Hematopoietic multipotent progenitor cell treated with erythropoietin and hydrocortisone succinate and interleukin-3 and kit ligand, for 4 days (in vitro differentiated cells): Measurements from ENCODE around the gene COPG2.
"Not testable (repeated sequence)": the region's sequence is repeated elsewhere in the genome, so short reads cannot be mapped to it uniquely, and the experiment has no call there.

ENCODE experiments used
- DNase-seq: peaks from one replicate; pipeline ENCODE4 v3.0.0-alpha.2; 2015

The COPG2 gene

DNA sequence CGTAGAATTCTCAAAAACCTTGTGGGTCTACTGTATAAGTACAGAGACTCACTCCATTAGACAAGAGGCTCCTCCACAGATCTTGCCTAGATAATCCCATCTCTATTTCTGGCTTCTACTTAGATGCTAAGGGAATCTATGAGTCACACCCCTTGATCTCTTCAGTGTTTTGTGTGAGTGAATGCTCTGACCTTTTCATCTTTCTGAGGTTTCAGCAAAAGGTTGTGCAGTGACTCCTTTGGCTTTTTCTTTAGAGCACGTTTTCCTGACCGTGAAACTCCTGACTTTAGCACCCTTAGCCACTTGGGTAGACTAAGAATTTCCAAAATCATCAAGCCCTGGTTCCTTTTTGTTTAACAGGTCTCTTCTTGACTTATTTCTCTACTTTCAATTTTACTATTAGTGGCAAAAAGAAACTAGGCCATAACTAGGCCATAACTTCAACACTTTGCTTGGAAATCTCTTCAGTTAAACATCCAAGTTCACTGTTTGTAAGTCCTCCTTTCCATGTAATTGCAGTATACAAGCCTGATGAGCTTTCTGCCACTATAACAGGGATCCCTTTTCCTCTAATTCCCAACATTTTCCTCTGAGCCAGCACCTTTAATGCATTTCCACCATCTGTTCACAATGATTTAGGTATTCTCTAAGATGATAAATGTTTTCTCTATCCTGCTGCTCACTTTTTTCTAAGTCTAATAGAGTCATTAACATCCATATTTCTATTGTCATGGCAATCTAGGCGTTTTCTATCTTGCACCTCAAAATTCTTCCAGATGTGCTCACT is 19.4 kb downstream of the COPG2 start:
- DNase-seq: no peak

DNA sequence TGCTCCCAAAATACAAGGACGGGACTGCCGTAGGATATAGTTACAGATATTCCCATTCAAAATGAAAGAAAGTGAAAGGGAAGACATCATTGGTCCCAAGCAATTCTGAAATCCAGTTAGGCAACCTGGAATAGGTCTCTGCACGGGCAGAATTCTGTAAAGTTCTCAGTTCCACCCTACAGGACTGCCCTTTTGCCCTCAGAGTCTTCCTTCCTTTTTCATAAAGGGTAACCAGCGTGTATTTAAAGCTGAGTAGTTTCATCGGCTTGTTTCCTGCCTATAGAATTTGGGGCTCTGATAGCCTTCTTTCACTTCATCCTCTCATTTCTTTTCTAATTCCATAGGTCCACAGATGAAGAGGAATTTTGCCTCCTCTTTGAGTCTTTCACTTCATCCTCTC is 20.0 kb downstream of the COPG2 start:
- no peak for DNase-seq

DNA sequence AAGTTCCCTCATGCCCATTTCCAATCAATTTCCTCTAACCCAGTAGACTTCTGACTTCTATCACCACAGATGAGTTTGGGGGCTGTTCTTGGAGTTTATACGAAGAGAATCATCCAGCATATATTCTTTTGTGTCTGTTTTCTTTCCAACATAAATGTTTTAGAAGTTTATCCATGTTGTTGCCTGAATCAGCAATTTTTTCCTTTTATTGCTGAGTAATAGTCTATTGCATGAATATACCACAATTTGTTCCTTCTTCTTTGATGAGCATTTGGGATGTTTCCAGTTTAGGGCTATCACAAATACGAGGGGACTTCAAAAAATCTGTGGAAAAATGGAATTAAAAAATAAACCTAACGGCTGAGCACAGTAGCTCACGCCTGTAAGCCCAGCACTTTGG is 26.2 kb downstream of the COPG2 start:
- DNase-seq: no peak

DNA sequence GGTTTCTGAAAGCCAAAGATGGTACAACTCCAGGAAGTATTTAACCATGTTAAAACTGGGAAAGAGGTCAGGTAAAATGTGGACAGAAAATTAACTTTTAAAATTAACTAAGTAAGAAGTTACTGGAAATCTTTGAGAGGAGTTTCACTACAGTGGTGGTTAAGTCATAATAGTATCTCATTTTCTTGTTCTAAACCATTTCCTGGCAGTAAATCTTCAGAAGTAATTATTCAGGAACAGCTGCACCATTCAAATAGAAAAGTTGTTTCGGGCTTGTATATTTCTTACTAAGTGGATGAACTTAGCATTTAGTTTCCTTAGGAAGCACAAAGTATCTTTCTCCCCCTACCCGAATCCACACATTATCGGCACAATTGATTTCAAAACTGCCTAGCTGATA is 27.1 kb downstream of the COPG2 start:
- DNase-seq: no peak

DNA sequence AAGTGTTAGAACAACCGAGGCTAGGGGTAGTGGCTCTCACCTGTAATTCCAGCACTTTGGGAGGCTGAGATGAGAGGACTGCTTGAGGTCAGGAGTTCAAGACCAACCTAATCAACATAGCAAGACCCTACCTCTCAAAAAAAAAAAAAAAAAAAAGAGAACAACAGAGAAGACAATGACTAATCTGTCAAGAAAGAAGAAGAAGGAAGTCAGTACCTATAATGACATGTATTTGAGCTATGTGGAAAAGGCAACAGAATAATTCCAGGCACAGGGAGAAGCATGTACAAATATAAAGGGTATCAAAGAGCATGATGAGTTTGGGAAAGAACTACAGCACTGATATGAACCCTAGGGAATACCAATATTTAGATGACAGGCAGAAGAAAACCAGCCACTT is 27.5 kb downstream of the COPG2 start:
- DNase-seq: no peak

DNA sequence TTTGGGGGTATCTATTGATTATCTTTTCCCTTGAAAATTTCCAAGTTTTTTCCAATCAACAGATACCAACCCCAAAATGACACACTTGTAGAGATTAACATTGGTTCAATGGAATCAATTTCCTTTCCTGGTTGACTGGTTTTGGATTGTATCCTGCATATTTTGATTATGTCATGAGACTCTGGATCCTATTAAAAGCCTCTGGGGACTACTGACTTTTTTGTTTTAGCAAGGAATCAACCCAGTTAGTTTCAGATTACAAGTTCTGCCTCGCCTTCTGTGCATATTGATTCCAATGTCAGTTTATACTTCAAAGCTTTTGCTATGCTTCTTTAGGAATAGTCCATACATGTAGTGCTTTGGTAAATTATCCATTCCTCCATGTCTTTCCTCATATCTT is 29.2 kb downstream of the COPG2 start:
- no peak for DNase-seq

DNA sequence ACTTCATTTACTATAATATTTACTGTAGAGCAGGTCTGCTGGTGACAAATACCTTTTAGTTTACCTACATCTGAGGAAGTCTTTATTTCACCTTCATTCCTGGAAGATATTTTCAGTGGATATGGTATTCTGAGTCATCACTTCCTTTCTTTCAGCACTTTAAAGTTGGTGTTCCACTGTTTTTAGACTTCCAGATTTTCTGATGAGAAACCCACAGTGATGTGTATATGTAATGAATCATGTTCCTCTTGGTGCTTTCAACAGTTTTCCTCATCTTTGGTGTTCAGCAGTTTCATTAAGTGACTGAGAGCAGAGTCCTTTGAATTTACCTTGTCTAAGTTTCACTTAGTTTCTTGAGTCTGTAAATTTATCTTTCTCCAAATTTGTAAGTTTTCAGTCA is 36.4 kb downstream of the COPG2 start:
- no peak for DNase-seq

DNA sequence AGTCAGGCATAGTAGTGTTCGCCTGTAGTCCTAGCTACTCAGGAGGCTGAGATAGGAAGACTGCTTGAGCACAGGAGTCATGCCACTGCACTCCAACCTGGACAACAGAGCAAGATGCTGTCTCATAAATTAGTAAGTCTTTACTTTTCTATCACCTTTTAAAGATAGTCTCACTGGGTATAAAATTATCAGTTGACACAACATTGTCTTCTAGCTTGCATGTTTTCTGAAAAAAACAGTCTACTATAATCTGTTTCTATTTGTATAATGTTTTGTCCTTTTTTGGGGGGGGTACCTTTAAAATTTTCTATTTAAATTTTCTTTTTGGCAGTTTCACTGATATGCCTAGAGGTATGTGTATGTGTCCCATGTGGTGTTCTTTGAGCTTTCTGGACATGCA is 39.6 kb downstream of the COPG2 start:
- DNase-seq: no peak

DNA sequence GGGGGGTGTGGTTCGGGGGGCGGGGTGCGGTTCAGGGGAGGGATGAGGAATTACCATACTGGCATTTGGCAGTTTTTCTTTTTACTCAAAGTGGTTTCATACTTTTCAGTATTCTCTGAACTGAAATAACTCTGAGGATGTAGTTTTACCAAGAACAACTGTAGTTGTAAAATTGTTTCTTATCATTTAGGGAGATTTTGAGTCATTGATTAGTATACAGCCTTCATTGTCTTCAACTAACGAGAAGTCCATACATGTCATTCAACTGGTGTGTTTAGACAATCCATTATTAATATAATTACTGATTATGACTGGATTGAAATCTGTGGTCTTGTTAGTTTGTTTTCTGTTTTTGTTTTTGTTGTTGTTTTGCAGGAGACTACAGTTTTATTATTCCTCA is 40.8 kb downstream of the COPG2 start:
- no peak for DNase-seq

DNA sequence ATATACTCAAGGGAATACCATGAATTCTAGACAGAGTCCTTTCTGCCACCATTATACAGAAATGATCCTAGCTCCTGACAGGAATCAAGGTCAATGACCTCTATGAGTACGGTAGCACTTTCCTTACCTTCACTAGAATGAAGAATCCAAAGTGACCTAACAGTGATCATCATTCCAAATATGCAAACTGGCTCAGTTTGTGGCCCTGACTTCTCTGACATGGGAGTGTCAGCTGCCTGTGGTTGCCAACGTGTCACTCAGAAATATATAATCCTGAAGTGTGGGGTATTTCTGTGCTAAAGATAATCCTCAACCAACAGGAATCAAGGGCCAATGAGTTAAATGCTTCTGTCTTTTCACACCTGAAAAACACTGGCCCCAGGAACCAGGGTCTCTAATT is 45.7 kb downstream of the COPG2 start:
- no peak for DNase-seq

DNA sequence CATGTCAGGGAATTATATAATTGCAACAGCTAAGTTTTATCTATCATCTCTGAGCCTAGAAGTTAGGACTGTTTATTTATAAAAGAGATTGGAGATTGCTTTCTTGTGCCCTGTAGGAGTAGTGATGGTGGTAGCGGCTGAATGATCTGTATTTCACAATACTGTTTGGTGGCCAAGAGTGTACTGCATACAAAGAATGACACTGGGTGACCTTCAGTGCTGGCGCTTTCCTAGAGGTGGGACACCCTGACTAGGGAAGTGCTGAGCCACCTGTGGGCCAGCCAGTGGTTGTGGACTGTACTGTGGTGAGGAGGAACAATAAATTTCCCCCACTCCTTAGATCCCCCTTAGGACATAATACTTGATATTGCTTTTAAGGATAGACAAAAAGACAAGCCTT is 53.0 kb downstream of the COPG2 start:
- DNase-seq: no peak

DNA sequence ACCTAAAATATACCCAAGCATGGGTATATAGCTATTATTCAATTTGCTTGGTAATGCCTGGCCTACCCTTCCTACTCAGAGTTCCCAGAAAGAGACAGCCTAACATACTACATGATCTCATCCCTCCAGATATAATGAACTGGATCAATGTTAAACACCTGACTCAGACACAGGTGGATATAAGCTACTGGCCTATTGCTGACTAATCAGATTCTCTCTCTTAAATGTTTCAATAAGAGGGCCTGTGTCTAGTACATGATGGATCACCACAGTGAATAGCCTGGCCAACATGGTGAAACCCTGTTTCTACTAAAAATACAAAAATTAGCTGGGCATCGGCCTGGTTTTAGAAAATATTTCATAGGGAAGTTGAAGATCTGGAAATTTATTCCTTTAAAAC is 54.1 kb downstream of the COPG2 start:
- DNase-seq: no peak

DNA sequence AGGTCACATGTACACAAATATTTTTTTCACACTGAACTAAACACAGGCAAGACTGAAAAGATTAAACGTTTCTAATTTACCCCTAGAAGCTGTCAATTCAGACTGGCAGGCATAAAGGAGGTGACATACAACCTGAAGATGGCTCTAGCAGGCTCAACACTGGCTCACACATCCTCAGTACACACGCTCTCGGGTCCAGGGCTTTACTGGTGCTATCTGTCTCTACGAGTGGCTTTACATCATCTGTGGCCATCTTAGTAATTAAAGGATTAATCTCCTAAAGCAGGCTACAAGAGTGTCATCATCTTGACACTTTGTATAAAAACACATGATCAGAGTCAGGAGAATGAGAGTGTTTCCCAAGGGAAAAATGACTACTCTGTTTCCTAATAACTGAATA is 57.3 kb downstream of the COPG2 start:
- no peak for DNase-seq

DNA sequence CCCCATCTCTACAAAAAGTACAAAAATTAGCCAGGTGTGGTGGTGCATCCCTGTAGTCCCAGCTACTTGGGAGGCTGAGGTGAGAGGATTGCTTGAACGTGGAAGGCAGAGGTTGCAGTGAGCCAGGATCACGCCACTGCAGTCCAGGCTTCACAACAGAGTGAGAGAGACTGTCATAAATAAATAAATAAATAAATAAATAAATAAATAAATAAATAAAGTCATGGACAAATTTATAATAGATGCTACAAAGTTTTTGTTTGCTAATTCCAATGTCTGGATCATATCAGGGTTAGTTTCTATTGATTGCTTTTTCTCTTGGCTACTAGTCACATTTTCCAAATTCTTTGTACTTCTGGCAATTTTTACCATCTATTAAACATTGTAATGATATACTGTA is 61.5 kb downstream of the COPG2 start:
- DNase-seq: not testable (repeated sequence)

DNA sequence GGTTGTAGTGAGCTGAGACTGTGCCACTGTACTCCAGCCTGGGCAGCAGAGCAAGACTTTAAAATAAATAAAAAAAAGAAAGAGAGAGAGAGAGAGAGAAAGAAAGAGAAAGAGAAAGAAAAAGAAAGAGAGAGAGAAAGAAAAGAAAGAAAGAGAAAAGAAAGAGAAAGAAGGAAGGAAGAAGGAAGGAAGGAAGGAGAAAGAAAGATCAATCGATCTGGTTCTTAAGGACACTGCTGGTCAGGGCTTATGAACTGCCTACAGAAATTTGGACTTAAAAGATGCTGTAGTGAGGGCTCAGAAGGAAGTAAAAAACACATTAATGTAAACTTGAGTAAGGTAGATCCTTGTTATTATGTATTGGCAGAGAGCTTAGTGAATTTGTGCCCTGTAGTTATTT is 62.4 kb downstream of the COPG2 start:
- DNase-seq: no peak

DNA sequence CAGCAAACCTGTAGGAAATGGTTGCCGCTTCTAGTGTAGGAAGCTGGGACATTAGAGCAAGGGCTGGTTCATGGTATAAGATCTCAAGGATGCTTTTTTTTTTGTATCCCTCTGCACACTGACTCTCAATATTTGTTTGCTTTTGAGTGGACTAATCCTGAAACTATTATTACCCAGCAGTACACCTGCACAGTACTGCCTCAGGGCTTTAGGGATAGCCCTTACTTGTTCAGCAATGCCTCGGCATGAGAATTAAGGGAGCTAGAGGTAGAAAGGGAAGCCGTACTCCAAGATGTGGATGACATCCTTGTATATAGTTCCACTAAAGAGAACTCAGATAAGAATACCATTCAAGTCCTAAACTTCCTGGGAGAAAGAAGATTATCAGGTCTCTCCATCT is 70.5 kb downstream of the COPG2 start:
- no peak for DNase-seq

DNA sequence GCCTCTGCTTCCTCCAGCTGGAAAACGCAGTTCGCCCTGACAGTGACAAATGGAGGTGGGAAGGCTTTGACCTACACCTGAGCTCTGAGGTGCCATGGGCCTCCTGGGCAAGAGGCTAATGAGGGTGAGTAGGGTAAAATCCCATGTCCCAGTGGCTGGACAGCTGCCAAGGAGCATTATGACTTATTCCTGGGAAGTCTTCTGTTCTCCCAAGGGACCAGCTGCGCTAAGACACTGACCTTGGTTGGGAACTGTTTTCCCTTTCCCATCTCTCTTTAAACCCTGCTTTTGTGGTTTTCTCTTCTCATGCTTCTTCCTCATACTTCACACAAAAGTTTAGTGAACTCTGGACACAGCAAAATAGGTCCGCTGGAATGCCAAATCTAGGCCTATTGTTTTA is 72.6 kb downstream of the COPG2 start:
- DNase-seq: no peak

DNA sequence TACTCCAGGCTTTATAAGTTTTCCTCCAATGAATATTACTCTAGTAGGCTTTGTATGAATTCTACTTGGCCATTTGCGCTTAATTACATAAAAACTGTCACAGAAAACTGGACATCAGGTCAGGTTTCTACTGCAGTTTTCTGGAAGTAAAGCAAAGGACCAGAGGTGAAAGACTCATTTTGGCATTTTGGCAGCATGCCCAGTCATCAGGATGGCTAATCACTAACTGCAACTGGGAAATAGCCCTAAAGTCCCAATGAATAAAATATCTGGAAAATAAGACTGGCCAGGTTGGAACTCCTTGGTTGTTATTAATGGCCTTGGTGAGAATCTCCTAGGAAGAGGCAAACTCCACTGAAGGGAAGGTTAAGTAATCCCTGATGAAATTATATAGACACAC is 75.5 kb downstream of the COPG2 start:
- peak; percentile 6 for DNase-seq

DNA sequence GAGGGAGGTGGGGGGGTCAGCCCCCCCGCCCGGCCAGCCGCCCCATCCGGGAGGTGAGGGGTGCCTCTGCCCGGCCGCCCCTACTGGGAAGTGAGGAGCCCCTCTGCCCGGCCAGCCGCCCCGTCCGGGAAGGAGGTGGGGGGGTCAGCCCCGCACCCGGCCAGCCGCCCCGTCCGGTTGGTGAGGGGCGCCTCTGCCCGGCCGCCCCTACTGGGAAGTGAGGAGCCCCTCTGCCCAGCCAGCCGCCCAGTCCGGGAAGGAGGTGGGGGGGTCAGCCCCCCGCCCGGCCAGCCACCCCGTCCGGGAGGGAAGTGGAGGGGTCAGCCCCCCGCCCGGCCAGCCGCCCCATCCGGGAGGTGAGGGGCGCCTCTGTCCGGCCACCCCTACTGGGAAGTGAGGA is 77.1 kb downstream of the COPG2 start:
- not testable (repeated sequence) for DNase-seq

DNA sequence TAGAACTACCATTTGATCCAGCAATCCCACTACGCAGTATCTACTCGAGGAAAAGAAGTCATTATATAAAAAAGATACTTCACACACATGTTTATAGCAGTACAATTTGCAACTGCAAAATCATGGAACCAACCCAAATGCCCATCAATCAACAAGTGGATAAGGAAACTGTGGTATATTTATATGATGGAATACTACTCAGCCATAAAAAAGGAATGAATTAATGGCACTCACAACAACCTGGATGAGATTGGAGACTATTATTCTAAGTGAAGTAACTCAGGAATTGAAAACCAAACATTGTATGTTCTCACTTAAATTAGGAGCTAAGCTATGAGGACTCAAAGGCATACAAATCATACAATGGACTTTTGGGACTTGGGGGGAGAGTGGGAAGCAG is 82.6 kb downstream of the COPG2 start:
- DNase-seq: not testable (repeated sequence)

DNA sequence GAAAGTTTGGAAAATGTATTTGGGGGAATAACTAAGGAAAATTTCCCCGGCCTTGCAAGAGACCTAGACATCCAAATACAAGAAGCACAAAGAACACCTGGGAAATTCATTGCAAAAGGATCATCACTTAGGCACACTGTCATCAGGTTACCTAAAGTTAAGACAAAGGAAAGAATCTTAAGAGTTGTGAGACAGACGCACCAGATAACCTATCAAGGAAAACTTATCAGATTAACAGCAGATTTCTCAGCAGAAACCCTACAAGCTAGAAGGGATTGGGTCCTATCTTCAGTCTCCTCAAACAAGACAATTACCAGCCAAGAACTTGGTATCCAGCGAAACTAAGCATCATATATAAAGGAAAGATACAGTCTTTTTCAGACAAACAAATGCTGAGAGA is 93.4 kb downstream of the COPG2 start:
- not testable (repeated sequence) for DNase-seq

DNA sequence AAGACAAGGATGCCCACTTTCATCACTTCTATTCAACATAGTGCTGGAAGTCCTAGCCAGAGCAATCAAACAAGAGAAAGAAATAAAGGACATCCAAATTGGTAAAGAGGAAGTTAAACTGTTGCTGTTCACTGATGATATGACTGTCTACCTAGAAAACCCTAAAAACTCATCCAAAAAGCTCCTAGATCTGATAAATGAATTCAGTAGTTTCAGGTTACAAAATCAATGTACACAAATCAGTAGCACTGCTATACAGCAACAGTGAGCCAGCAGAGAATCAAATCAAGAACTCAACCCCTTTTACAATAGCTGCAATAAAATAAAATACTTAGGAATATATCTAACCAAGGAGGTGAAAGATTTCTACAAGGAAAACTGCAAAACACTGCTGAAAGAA is 98.4 kb downstream of the COPG2 start:
- not testable (repeated sequence) for DNase-seq

DNA sequence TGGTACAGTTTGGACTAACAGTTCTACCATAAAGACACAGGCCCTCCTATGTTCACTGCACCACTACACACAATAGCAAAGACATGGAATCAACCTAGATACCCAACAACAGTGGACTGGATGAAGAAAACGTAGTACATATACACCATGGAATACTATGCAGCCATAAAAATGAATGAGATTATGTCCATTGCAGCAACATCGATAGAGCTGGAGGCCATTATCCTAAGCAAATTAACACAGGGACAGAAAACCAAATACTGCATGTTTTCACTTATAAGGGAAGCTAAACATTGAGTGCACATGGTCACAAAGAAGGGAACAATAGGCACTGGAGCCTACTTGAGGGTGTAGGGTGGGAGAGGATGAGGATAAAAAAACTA is 101.7 kb downstream of the COPG2 start:
- DNase-seq: no peak

DNA sequence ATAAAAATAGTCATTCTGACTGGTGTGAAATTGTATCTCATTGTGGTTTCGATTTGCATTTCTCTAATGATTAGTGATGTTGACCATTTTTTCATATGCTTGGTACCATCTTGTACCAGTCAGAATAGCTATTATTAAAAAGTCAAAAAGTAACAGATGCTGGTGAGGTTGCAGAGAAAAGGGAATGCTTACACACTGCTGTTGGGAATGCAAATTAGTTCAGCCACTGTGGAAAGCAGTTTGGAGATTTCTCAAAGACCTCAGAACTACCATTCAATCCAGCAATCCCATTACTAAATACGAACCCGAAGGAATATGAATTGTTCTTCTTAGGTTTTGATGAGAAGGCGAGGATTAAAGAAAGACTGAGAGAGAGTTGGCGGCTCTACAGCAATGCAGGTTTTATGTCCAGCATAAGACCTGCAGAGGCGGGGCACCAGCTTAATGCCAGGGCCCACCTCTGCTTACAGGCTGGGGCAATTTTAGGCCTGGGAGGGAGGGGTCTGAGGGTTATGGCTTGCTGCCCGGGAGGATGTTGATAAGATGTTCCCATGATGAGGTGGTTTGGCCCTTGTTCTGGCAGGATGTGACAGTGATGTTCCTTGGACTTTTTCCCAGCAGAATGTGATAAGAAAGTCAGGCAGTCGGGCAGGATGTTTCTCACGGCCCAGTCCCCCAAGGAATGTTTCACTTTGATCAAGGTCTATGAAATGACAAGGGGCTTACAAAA is 102.2 kb downstream of the COPG2 start:
- peak; percentile 34 for DNase-seq

DNA sequence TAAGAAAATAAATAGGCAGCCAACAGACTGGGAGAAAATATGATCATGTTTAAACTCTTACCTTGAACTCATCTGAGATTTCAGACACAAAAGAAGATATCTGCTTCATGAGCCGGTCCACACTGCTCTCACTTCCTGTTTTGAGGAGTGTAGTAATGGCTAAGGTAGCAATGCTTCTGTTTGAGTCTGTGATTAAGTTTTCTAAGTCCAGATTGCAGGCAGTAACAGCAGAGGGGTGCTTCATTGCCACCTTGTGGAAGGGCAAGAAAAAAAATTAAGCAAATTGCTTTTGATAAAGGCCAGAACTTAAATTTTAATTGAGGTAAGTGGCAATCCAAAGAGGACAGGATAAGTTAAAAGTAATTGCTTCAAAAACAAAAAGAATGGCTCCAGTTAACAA is 107.6 kb downstream of the COPG2 start:
- peak; percentile 81 for DNase-seq
